ENCODE measurements around the gene GHITM.

GHITM gene

DNA sequence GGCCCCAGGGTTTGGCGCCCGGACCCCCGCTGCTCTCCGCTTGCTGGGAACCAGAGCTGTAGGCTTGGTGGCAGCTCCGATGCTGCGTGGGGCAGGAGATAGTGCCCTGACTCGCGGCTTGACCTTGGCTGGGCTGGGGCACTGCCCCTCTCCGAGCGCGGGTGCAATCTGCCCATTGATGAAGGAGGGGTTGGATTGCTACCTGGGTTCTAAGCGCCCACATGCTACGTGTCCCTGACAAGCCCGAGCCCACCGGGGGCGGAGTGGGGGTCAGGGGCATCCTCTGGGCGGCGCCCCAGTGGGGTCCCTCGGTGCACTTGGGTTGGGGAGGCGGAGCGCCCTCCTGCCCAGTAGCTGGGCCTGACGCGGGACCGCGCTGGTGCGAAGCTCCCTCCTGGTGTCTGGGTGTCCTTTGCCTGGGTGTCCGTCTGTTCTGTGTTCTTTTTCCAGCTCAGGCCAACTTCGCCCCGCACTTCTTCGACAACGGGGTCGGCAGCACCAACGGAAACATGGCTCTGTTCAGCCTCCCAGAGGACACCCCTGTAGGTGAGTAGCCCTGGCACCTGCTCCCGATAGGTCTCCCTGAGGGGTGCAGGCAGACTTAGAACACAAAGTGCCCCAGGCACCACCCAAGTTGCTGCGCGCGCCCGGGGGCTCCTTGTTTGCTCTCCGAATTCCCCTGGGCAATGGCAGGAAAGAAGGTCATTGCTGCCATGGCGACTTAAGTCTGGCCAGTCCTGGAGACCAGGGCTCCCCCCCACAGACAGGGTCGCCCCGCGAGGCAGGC, 55.9 kb downstream of the GHITM start:
- no peak for DNase-seq
- Mint-ChIP-seq H3K27ac (no peak overlapping the region), H3K9me3 (no peaks in the 10 kb centered on the region), H3K36me3 (ENCODE audit: low read depth) (no peaks in the 10 kb centered on the region), H3K4me1 (ENCODE audit: low read depth) (peaks cover 18% of the 10 kb centered on the region), H3K4me3 (peak overlapping the region; percentile 53), H3K27me3 (peaks cover 36% of the 10 kb centered on the region)

DNA sequence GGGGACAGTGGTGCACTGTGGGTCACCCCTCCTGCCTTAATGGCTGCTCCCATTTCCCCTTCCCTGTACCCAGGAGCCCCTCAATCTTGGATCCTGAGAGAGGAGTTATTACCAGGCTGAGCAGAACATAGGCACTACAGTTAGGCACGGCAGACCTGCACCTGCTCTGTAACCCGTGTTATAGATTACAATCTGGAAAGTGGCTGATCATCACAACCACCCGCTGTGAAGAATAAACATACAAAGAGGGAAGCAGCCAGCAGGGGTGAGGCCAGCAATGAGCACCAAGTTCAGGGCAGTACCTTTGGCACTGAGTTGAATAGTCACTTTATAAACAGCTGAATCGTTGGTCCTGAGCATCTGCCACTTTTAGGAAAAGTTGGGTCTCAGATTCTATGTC, 56.8 kb downstream of the GHITM start:
- Mint-ChIP-seq H3K27ac (no peak overlapping the region), H3K36me3 (ENCODE audit: low read depth) (no peaks in the 10 kb centered on the region), H3K4me1 (ENCODE audit: low read depth) (peaks cover 9% of the 10 kb centered on the region), H3K9me3 (no peaks in the 10 kb centered on the region), H3K4me3 (no peak overlapping the region), H3K27me3 (peaks cover 36% of the 10 kb centered on the region)
- no peak for DNase-seq

DNA sequence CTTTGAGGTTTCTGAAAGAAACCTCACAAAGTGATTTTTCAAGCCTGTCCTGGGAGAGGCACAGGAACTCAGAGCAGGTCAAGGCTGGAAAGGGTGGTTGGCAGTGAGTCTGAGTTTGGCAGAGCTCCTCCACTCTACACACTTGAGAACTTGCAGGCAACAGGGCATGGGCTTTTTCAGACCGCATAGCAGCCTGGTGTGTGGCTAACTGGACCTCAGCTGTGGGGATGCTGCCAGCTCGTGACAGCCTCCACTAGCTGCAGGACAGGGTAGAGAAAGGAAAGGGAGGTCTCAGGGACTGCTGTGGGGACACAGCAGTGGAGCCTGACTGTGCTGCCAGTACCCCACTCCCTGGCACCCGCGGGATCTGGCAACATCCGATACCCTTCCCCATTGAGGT, 57.6 kb downstream of the GHITM start:
- peaks cover 4% of the 10 kb centered on the region for H3K4me1 Mint-ChIP-seq (ENCODE audit: low read depth)

DNA sequence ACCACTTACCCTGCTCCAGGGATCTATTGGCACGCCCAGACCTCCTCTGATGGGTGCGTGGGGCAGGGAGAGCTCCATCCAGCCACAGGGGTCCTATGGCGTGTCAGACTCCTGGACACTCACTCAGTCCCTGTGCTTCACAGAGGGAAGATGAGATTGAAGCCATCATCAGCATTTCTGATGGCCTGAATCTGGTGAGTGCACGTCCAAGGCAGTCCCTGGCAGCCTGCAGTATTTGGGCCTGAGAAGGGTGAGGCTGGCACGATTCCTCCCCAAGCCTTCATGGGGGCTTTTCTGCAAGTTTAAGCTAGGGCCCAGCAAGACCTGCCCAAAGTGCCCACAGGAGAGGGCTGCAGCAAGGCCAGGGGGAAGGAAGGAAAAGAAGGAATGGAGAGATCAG, 58.3 kb downstream of the GHITM start:
- Mint-ChIP-seq H3K4me1 (ENCODE audit: low read depth) (peaks cover 4% of the 10 kb centered on the region), H3K27ac (no peak overlapping the region), H3K9me3 (no peaks in the 10 kb centered on the region), H3K4me3 (no peak overlapping the region), H3K36me3 (ENCODE audit: low read depth) (no peaks in the 10 kb centered on the region), H3K27me3 (peaks cover 36% of the 10 kb centered on the region)
- DNase-seq: no peak

More for the DNA sequence above, 57.6 kb downstream of the GHITM start:
- Mint-ChIP-seq H3K9me3 (no peaks in the 10 kb centered on the region), H3K4me3 (no peak overlapping the region), H3K36me3 (ENCODE audit: low read depth) (no peaks in the 10 kb centered on the region), H3K27ac (no peak overlapping the region), H3K27me3 (peaks cover 36% of the 10 kb centered on the region)
- DNase-seq: no peak

DNA sequence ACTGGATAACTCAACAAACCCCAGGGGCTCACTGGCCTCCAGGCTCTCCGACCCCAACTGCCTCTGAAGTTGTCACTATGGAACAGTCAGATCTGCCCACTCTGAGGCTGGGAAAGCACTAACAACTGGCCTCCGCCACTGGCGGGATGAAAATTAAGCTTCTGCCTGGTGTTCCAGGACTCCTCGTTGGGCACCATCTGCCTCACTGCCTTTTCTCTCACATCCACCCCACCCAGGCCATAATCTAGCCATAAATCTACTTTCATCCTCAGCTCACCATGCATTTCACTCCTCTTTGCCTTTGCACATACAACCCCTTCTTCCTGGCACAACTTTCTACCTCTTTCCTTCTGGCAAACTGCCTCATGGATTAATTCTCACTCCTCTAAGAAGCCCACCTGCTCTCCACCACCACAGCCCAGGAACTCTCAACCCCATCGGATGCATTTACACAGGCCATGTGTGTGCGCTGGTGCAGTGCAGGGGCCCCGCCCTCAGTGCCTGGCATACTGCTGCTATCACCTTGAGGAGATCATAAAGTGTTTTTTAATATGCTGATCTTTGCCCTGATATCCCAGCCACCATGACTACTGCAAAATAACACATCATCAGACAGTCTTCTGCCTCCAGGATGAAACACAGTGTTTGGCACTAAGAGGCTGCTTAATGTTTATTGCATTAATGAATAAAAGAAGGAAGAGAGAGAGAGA, 59.1 kb downstream of the GHITM start:
- Mint-ChIP-seq H3K36me3 (ENCODE audit: low read depth) (no peaks in the 10 kb centered on the region), H3K27me3 (peaks cover 29% of the 10 kb centered on the region), H3K27ac (no peak overlapping the region), H3K9me3 (no peaks in the 10 kb centered on the region), H3K4me1 (ENCODE audit: low read depth) (peaks cover 4% of the 10 kb centered on the region), H3K4me3 (no peak overlapping the region)
- DNase-seq: no peak

DNA sequence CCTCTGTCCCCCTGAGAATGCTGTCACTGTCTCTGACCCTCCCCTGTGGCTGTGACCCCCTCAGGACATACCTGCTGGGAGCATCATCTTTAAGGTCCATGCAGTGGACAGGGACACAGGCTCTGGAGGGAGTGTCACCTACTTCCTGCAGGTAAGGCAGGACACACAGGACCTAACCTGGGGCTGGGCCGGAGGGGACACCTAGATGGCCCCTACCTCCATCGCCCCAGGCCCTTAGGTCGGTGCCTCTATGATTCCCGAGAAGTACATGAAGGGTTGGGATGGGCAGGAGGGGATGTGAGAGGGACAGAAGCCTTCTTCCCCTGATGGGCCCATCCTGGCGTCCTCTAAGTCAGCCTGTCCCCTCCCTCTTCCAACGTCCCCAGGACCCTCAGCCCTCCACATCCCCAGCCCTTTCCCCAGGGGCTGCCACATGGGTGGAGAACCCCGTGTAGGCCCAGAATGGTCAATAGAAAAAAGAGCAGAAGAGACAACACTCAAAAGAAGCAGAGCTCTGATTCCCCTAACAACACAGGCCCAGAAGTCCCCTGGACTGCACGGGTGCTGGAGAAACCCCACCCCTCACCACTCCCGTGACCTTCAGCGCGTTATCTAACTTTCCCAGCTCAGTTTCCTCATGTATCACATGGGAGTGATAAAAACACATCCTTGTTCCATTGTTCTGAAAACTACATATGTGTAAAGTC, 61.4 kb downstream of the GHITM start:
- Mint-ChIP-seq H3K27me3 (peaks cover 16% of the 10 kb centered on the region), H3K4me1 (ENCODE audit: low read depth) (no peaks in the 10 kb centered on the region), H3K36me3 (ENCODE audit: low read depth) (no peaks in the 10 kb centered on the region), H3K4me3 (no peak overlapping the region), H3K27ac (peak overlapping the region; percentile 42), H3K9me3 (no peaks in the 10 kb centered on the region)
- no peak for DNase-seq

DNA sequence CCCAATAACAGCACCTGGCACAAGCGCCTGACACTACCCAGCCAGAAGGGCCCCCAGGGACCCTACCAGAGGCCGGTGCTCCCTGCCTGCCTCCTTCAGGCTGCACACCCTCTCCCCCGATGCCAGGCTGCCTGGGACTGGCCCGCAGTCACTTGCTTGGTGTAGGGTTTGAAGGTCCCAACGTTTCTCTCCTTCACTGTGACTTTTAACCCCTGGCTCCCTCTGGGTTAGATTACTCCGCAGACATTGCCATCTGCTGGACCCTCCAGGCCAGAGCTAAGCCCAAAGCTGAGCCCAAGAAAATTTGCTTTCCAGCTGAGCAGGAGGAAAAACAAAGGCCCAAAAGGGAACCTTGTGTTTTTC, 61.9 kb downstream of the GHITM start:
- Mint-ChIP-seq H3K27me3 (peaks cover 11% of the 10 kb centered on the region), H3K4me1 (ENCODE audit: low read depth) (no peaks in the 10 kb centered on the region), H3K27ac (peak overlapping the region; percentile 42), H3K36me3 (ENCODE audit: low read depth) (no peaks in the 10 kb centered on the region), H3K4me3 (no peak overlapping the region), H3K9me3 (no peaks in the 10 kb centered on the region)
- no peak for DNase-seq

DNA sequence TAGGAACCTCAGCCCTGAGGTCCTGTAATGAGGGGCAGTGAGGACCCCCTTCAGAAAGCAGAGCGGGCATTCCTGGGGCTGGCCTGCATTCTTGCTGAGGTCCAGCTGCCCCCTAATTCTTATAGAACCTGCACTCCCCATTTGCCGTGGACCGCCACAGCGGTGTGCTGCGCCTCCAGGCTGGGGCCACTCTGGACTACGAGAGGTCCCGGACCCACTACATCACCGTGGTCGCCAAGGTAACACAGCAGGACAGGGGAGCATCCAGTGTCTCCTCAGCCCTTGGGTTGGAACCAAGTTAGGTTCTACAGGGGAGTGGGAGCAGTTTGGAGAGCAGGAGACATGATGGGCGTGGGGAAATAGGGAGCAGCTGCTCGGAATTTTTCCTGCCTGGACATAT, 62.4 kb downstream of the GHITM start:
- H3K4me3 Mint-ChIP-seq: no peak overlapping the region

DNA sequence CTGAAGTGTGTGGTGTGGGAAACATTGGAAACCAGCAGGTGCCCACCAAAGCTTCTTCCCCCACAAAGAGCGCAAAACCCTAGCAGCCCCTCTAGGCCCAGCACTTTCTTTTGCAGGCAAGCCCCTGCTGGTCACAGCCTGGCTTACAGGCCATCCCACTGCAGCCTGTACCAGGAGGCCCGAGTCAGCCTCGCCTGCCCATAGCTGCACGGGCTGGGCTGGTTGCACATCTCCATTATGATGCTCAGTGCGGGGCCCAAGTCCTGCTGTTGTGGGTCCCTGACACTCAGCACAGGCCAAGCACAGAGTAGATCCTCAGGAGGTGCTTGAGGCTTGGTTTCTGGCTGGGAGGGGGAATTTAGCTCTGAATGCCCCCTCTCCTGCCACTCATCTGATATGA, 63.0 kb downstream of the GHITM start:
- no peaks in the 10 kb centered on the region for H3K9me3 Mint-ChIP-seq
- no peak for DNase-seq
- no peaks in the 10 kb centered on the region for H3K4me1 Mint-ChIP-seq (ENCODE audit: low read depth)
- no peak overlapping the region for H3K27ac Mint-ChIP-seq
- no peaks in the 10 kb centered on the region for H3K27me3 Mint-ChIP-seq
- no peaks in the 10 kb centered on the region for H3K36me3 Mint-ChIP-seq (ENCODE audit: low read depth)
- no peak overlapping the region for H3K4me3 Mint-ChIP-seq

More for the DNA sequence above, 62.4 kb downstream of the GHITM start:
- no peak for DNase-seq
- Mint-ChIP-seq H3K4me1 (ENCODE audit: low read depth) (no peaks in the 10 kb centered on the region), H3K27ac (no peak overlapping the region), H3K36me3 (ENCODE audit: low read depth) (no peaks in the 10 kb centered on the region), H3K27me3 (peaks cover 6% of the 10 kb centered on the region), H3K9me3 (no peaks in the 10 kb centered on the region)

All from activated T-cell treated with anti-CD3 and anti-CD28 coated beads, Interleukin-2, amount 50 U/mL, for 24 hours (primary cell).